Loucy (cell line): ENCODE results near the gene LHFPL6.

ENCODE experiments used
- H2AFZ ChIP-seq: fragments of 200-600 bp; sonication (generic); 2 replicates; pipeline ENCODE4 v1.6.0; 2016; ENCODE audit warnings: antibody characterized with exemption, mild to moderate bottlenecking, low read length, moderate library complexity
- H3F3A ChIP-seq: fragments of 200-600 bp; 2 replicates; pipeline ENCODE4 v1.6.0; 2016; ENCODE audit warnings: antibody characterized with exemption, low read depth, mild to moderate bottlenecking
- H3K27me3 ChIP-seq: fragments of 200-600 bp; sonication (generic); 2 replicates; pipeline ENCODE4 v1.6.1; 2014; ENCODE audit warnings: low read length, mild to moderate bottlenecking; ENCODE audit not compliant: insufficient read depth, poor library complexity, severe bottlenecking
- H3K36me3 ChIP-seq: fragments of 200-600 bp; sonication (generic); 2 replicates; pipeline ENCODE4 v1.6.1; 2016; ENCODE audit warnings: low read length; ENCODE audit not compliant: insufficient read depth
- H3K4me1 ChIP-seq: fragments of 200-600 bp; sonication (generic); 2 replicates; pipeline ENCODE4 v1.5.1; 2014; ENCODE audit warnings: low read length, mild to moderate bottlenecking; ENCODE audit not compliant: insufficient read depth, poor library complexity, severe bottlenecking
- H3K4me2 ChIP-seq: fragments of 200-600 bp; sonication (generic); 2 replicates; pipeline ENCODE4 v1.6.0; 2014; ENCODE audit warnings: antibody characterized with exemption, low read length, low read depth, mild to moderate bottlenecking; ENCODE audit not compliant: poor library complexity, severe bottlenecking
- H3K4me3 ChIP-seq: fragments of 200-600 bp; sonication (generic); 2 replicates; pipeline ENCODE4 v1.5.1; 2014; ENCODE audit warnings: low read length, mild to moderate bottlenecking, mixed read lengths; ENCODE audit not compliant: poor library complexity, severe bottlenecking
- H3K79me2 ChIP-seq: fragments of 200-600 bp; sonication (generic); 2 replicates; pipeline ENCODE4 v1.6.1; 2014; ENCODE audit warnings: low read length; ENCODE audit not compliant: insufficient read depth
- H3K9ac ChIP-seq: fragments of 200-600 bp; sonication (generic); 2 replicates; pipeline ENCODE4 v1.6.0; 2014; ENCODE audit warnings: mild to moderate bottlenecking, low read depth, low read length, moderate library complexity; ENCODE audit not compliant: poor library complexity, severe bottlenecking
- H3K9me2 ChIP-seq: fragments of 200-600 bp; sonication (generic); replicated peaks from 2 replicates; pipeline ENCODE4 v1.6.1; 2016; ENCODE audit warnings: low read depth, low read length, mixed read lengths
- H3K9me3 ChIP-seq: fragments of 200-600 bp; sonication (generic); 2 replicates; pipeline ENCODE4 v1.6.1; 2014; ENCODE audit warnings: mild to moderate bottlenecking, antibody characterized with exemption, low read length, low read depth; ENCODE audit not compliant: insufficient read depth
- H4K20me1 ChIP-seq: fragments of 200-600 bp; sonication (generic); 2 replicates; pipeline ENCODE4 v1.6.0; 2014; ENCODE audit warnings: antibody characterized with exemption, low read length, mild to moderate bottlenecking; ENCODE audit not compliant: insufficient read depth, poor library complexity, severe bottlenecking
- CTCF ChIP-seq: fragments of 200-600 bp; sonication (generic); conservative IDR thresholded peaks from 2 replicates; pipeline ENCODE4 v1.5.1; 2014; ENCODE audit warnings: mild to moderate bottlenecking, antibody characterized with exemption, low read length
- EZH2phosphoT487 ChIP-seq: fragments of 200-600 bp; IDR thresholded peaks from 2 replicates; pipeline ENCODE4 v1.6.1; 2018; ENCODE audit warnings: antibody characterized with exemption, mild to moderate bottlenecking, moderate library complexity, borderline replicate concordance

The LHFPL6 gene

GRCh38 chr13:39505151-39505550 is 97.8 kb downstream of the LHFPL6 start:
- no peak for TF ChIP-seq EZH2phosphoT487
- H3K36me3 ChIP-seq: no peaks in the 10 kb centered on the region
- no peaks in the 10 kb centered on the region for H3K4me1 ChIP-seq
- no peak overlapping the region for H3K4me3 ChIP-seq
- no peaks in the 10 kb centered on the region; the same call in 1 of the 2 replicates for H3K9me3 ChIP-seq
- no peaks in the 10 kb centered on the region for H4K20me1 ChIP-seq
- no peaks in the 10 kb centered on the region for H3F3A ChIP-seq
- no peak overlapping the region for H3K4me2 ChIP-seq
- H2AFZ ChIP-seq: no peak overlapping the region
- H3K27me3 ChIP-seq: no peaks in the 10 kb centered on the region
- no peaks in the 10 kb centered on the region for H3K9me2 ChIP-seq
- H3K9ac ChIP-seq: no peak overlapping the region
- H3K79me2 ChIP-seq: no peaks in the 10 kb centered on the region

- Histone ChIP-seq H3K4me2 (no peak overlapping the region), H3F3A (no peaks in the 10 kb centered on the region), H4K20me1 (no peaks in the 10 kb centered on the region), H2AFZ (no peak overlapping the region), H3K4me1 (no peaks in the 10 kb centered on the region), H3K79me2 (no peaks in the 10 kb centered on the region), H3K9me2 (no peaks in the 10 kb centered on the region), H3K4me3 (no peak overlapping the region), H3K27me3 (no peaks in the 10 kb centered on the region), H3K36me3 (no peaks in the 10 kb centered on the region), H3K9me3 (no peaks in the 10 kb centered on the region), H3K9ac (no peak overlapping the region)
- TF ChIP-seq CTCF (no peak), EZH2phosphoT487 (no peak)
Observed at GRCh38 chr13:39503048-39503447, 99.9 kb downstream of the LHFPL6 start.

- no peaks in the 10 kb centered on the region for H3F3A ChIP-seq
- H3K36me3 ChIP-seq: no peaks in the 10 kb centered on the region
- TF ChIP-seq CTCF (no peak), EZH2phosphoT487 (no peak)
- no peaks in the 10 kb centered on the region for H3K9me3 ChIP-seq
- no peak overlapping the region for H3K4me2 ChIP-seq
- no peaks in the 10 kb centered on the region for H3K9me2 ChIP-seq
- no peaks in the 10 kb centered on the region for H3K4me1 ChIP-seq
- no peak overlapping the region for H2AFZ ChIP-seq
- H3K79me2 ChIP-seq: no peaks in the 10 kb centered on the region
- no peaks in the 10 kb centered on the region for H3K27me3 ChIP-seq
- H3K9ac ChIP-seq: no peak overlapping the region
- H4K20me1 ChIP-seq: no peaks in the 10 kb centered on the region
- H3K4me3 ChIP-seq: no peak overlapping the region
Observed at GRCh38 chr13:39501702-39502324, 101.2 kb downstream of the LHFPL6 start.

GRCh38 chr13:39499604-39500003 is 103.4 kb downstream of the LHFPL6 start:
- Histone ChIP-seq H3K9me2 (no peaks in the 10 kb centered on the region), H3K4me2 (no peak overlapping the region), H2AFZ (no peak overlapping the region), H3K36me3 (no peaks in the 10 kb centered on the region), H3K9me3 (no peaks in the 10 kb centered on the region), H3K79me2 (no peaks in the 10 kb centered on the region), H3K27me3 (no peaks in the 10 kb centered on the region), H3K4me3 (no peak overlapping the region), H3K4me1 (no peaks in the 10 kb centered on the region), H3F3A (no peaks in the 10 kb centered on the region), H3K9ac (no peak overlapping the region), H4K20me1 (no peaks in the 10 kb centered on the region)
- TF ChIP-seq CTCF (no peak), EZH2phosphoT487 (no peak)
